CD14-positive monocyte (primary cell): ENCODE measurements around the gene AKT1. TPM values are rescaled to one million over a fixed set of nuclear protein-coding genes. Genes with fewer than 3 reads are reported as not detected.

Source experiments
- DNase-seq, 3 donors: peaks; one replicate each; pipeline ENCODE4 v3.0.0-alpha.2; 2011 to 2022
- H2AFZ ChIP-seq: 2 replicates; pipeline ENCODE4 v1.6.0; 2012; ENCODE audit warnings: mild to moderate bottlenecking, low read depth, low read length, inconsistent platforms; ENCODE audit not compliant: insufficient read depth, poor library complexity, severe bottlenecking
- H3K27ac ChIP-seq, 2 donors: 1 replicate in 1 of 2; 2 replicates in 1 of 2; pipeline ENCODE4 v1.5.1; 2012 to 2013; ENCODE audit warnings: low read length in 2 of 2, control low read depth in 1 of 2, inconsistent platforms in 1 of 2, low read depth in 1 of 2, mild to moderate bottlenecking in 1 of 2
- H3K27me3 ChIP-seq, 2 donors: one replicate each; pipeline versions ENCODE4 v1.6.0 to v1.6.1; 2011 to 2013; ENCODE audit warnings: low read length in 2 of 2; ENCODE audit not compliant: control insufficient read depth in 2 of 2, insufficient read depth in 2 of 2
- H3K36me3 ChIP-seq, 2 donors: replicated peaks in 1 of 2; 1 replicate in 1 of 2; 2 replicates in 1 of 2; pipeline versions ENCODE4 v1.5.1 to v1.6.1; 2012 to 2013; ENCODE audit warnings: low read length in 2 of 2, control low read depth in 1 of 2, inconsistent platforms in 1 of 2, mild to moderate bottlenecking in 1 of 2; ENCODE audit not compliant: insufficient read depth in 2 of 2, control insufficient read depth in 1 of 2
- H3K4me1 ChIP-seq, 2 donors: 1 replicate in 1 of 2; 2 replicates in 1 of 2; pipeline versions ENCODE4 v1.5.1 to v1.6.1; 2012 to 2013; ENCODE audit warnings: low read length in 2 of 2, control low read depth in 1 of 2, inconsistent platforms in 1 of 2, mild to moderate bottlenecking in 1 of 2, moderate library complexity in 1 of 2; ENCODE audit not compliant: insufficient read depth in 2 of 2, control insufficient read depth in 1 of 2
- H3K4me2 ChIP-seq: replicated peaks from 2 replicates; pipeline ENCODE3; 2012; ENCODE audit warnings: low read length, moderate library complexity, mild to moderate bottlenecking; ENCODE audit not compliant: poor library complexity, severe bottlenecking; ENCODE audit errors: extremely low read depth
- H3K4me3 ChIP-seq, 3 experiments: fragments of 200-600 bp in 1 of 3; sonication (generic) in 1 of 3; replicated peaks in 1 of 3; 1 replicate in 2 of 3; 2 replicates in 1 of 3; pipeline ENCODE4 v1.5.1; 2011 to 2013; ENCODE audit warnings: low read length in 3 of 3, mild to moderate bottlenecking in 3 of 3, control low read depth in 2 of 3, low read depth in 2 of 3, inconsistent platforms in 1 of 3, moderate library complexity in 1 of 3
- H3K79me2 ChIP-seq: 2 replicates; pipeline ENCODE4 v1.6.0; 2012; ENCODE audit warnings: mild to moderate bottlenecking, control low read depth, inconsistent platforms, low read length, moderate library complexity; ENCODE audit not compliant: insufficient read depth
- H3K9ac ChIP-seq: 2 replicates; pipeline ENCODE4 v1.6.0; 2017; ENCODE audit warnings: low read length, mild to moderate bottlenecking; ENCODE audit not compliant: insufficient read depth, poor library complexity, severe bottlenecking
- H3K9me3 ChIP-seq, 2 donors: replicated peaks in 1 of 2; 1 replicate in 1 of 2; 2 replicates in 1 of 2; pipeline versions ENCODE4 v1.5.1 to v1.6.1; 2012 to 2013; ENCODE audit warnings: low read length in 2 of 2, control low read depth in 1 of 2; ENCODE audit not compliant: control insufficient read depth in 1 of 2, insufficient read depth in 1 of 2
- H4K20me1 ChIP-seq: 2 replicates; pipeline ENCODE4 v1.6.0; 2012; ENCODE audit warnings: mild to moderate bottlenecking, low read length, control low read depth, moderate library complexity; ENCODE audit not compliant: insufficient read depth
- H3K27ac Mint-ChIP-seq, 7 donors: one replicate each; pipeline ENCODE4 v1.8.0; 2020; ENCODE audit warnings: mild to moderate bottlenecking in 7 of 7, mixed read lengths in 7 of 7, moderate library complexity in 6 of 7, inconsistent platforms in 2 of 7
- H3K27me3 Mint-ChIP-seq, 3 donors: one replicate each; pipeline ENCODE4 v1.8.0; 2021 to 2022; ENCODE audit warnings: low read depth in 3 of 3, mild to moderate bottlenecking in 3 of 3, mixed read lengths in 3 of 3, moderate library complexity in 3 of 3, inconsistent platforms in 1 of 3
- H3K36me3 Mint-ChIP-seq, 2 donors: one replicate each; pipeline ENCODE4 v1.8.0; 2020; ENCODE audit warnings: mixed read lengths in 2 of 2, inconsistent platforms in 1 of 2, mild to moderate bottlenecking in 1 of 2
- H3K4me1 Mint-ChIP-seq: one replicate; pipeline ENCODE4 v1.8.0; 2020; ENCODE audit warnings: mild to moderate bottlenecking, mixed read lengths
- H3K4me3 Mint-ChIP-seq, 2 donors: one replicate each; pipeline ENCODE4 v1.8.0; 2020; ENCODE audit warnings: mild to moderate bottlenecking in 2 of 2, mixed read lengths in 2 of 2, moderate library complexity in 1 of 2
- H3K9me3 Mint-ChIP-seq, 7 donors: one replicate each; pipeline ENCODE4 v1.8.0; 2020 to 2022; ENCODE audit warnings: mixed read lengths in 7 of 7, mild to moderate bottlenecking in 6 of 7, moderate library complexity in 6 of 7, inconsistent platforms in 2 of 7
- WGBS: methylation state at CpG from one replicate; pipeline ENCODE4 v1.1.5; 2013; ENCODE audit warnings: missing lambda C conversion rate; ENCODE audit not compliant: insufficient coverage; 5-methylcytosine and 5-hydroxymethylcytosine counted together
- intact Hi-C, 2 donors: fragments of 100-400 bp; cut with micrococcal nuclease; formaldehyde crosslinking; loops; one replicate each; pipeline versions ENCODE4 v1.15.0 to v1.15.1; 2023
- polyA plus RNA-seq, 3 donors: library from polyadenylated mRNA; depleted of rRNA in 1 of 3; unstranded in 2 of 3; stranded (reverse) in 1 of 3; fragments of 300-500 nt in 2 of 3; fragments of >200 nt in 1 of 3; fragmentation: Illumina TruSeq in 2 of 3; gene quantifications; 1 replicate in 2 of 3; 2 replicates in 1 of 3; pipeline ENCODE4 v1.2.3, GENCODE V29; 2012 to 2021
- TF ChIP-seq, protein P1 (sequence below): fragments of 200-600 bp; IDR thresholded peaks from one replicate; pipeline ENCODE4 v1.8.0; 2022; ENCODE audit warnings: antibody characterized with exemption, mild to moderate bottlenecking

AKT1 gene
- polyA plus RNA-seq, 3 donors: 7.2 to 180 (median 26.4) TPM

GRCh38 chr14:104747876-104748275 is 47.7 kb downstream of the AKT1 start:
- Histone ChIP-seq H3K4me1 (peaks cover 6 to 25% of the 10 kb centered on the region in 2 donors), H3K9ac (no peak overlapping the region), H3K4me3 (no peak overlapping the region), H3K4me2 (no peak overlapping the region), H3K27me3 (no peaks in the 10 kb centered on the region), H4K20me1 (no peaks in the 10 kb centered on the region), H3K27ac (no peak overlapping the region), H3K36me3 (no peaks in the 10 kb centered on the region), H2AFZ (peak overlapping the region; percentile 41), H3K79me2 (no peaks in the 10 kb centered on the region), H3K9me3 (no peaks in the 10 kb centered on the region)
- Mint-ChIP-seq H3K36me3 (peaks cover 0 to 4% of the 10 kb centered on the region in 2 donors), H3K9me3 (peaks cover 0 to 8% (median 2%) of the 10 kb centered on the region in 7 donors), H3K4me1 (peaks cover 17% of the 10 kb centered on the region), H3K4me3 (no peak overlapping the region), H3K27ac (no peak overlapping the region), H3K27me3 (no peaks in the 10 kb centered on the region)
- intact Hi-C loops: no loop called here
- TF ChIP-seq, protein P1, sequence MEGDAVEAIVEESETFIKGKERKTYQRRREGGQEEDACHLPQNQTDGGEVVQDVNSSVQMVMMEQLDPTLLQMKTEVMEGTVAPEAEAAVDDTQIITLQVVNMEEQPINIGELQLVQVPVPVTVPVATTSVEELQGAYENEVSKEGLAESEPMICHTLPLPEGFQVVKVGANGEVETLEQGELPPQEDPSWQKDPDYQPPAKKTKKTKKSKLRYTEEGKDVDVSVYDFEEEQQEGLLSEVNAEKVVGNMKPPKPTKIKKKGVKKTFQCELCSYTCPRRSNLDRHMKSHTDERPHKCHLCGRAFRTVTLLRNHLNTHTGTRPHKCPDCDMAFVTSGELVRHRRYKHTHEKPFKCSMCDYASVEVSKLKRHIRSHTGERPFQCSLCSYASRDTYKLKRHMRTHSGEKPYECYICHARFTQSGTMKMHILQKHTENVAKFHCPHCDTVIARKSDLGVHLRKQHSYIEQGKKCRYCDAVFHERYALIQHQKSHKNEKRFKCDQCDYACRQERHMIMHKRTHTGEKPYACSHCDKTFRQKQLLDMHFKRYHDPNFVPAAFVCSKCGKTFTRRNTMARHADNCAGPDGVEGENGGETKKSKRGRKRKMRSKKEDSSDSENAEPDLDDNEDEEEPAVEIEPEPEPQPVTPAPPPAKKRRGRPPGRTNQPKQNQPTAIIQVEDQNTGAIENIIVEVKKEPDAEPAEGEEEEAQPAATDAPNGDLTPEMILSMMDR: no peak
- WGBS: 60% methylated on average over 9 of the region's 9 CpGs
- DNase-seq: no peak

DNA sequence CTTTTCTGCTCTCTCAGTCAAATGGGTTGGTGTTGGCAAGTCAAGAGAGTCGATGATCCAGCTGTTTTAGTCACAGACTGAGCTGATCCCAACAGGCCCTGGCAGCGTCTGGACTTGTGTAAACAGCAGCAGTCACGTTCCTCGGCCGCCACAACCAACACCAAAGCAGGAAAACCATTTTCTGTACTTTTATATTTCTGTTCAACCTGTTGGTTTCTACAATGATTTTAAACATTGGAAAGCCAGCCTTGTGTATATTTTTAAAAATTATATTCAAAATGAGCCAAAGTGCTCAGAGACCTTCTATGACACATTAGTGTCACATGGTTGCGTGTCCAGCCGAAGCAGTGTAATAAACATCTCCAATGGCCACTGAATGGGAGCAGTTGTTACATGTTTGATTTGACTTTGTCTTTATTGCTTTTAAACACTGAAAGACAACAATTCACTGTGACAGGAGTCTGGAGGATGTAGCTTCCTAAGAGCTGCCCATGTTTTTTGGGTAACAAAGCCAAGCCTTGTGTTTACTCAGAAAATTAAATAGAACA is 48.5 kb downstream of the AKT1 start:
- H4K20me1 ChIP-seq: no peaks in the 10 kb centered on the region

More for the DNA sequence above, 48.5 kb downstream of the AKT1 start:
- Histone ChIP-seq H3K36me3 (no peaks in the 10 kb centered on the region), H3K27me3 (no peaks in the 10 kb centered on the region), H3K27ac (no peak overlapping the region), H3K9me3 (no peaks in the 10 kb centered on the region), H2AFZ (no peak overlapping the region), H3K4me2 (no peak overlapping the region), H3K9ac (no peak overlapping the region), H3K4me3 (no peak overlapping the region), H3K4me1 (peaks cover 3 to 21% of the 10 kb centered on the region in 2 donors), H3K79me2 (no peaks in the 10 kb centered on the region)
- Mint-ChIP-seq H3K9me3 (peaks cover 0 to 8% (median under 1%) of the 10 kb centered on the region in 7 donors), H3K4me1 (peaks cover 17% of the 10 kb centered on the region), H3K36me3 (peaks cover 0 to 4% of the 10 kb centered on the region in 2 donors), H3K27ac (no peak overlapping the region), H3K27me3 (no peaks in the 10 kb centered on the region), H3K4me3 (no peak overlapping the region)
- TF ChIP-seq, protein P1: no peak
- 95% methylated on average over 4 of the region's 7 CpGs for WGBS
- no peak for DNase-seq
- intact Hi-C loops: no loop called here
